Ovary (tissue), 3 donors: ENCODE results near the gene KAT14.

Experiments
- CTCF ChIP-seq, 3 donors: fragments of 450-650 bp in 2 of 3; fragments of 200-600 bp in 1 of 3; IDR thresholded peaks; one replicate each; pipeline versions ENCODE4 v1.5.1 to v1.8.0; 2016 to 2022; ENCODE audit warnings: antibody characterized with exemption in 3 of 3, mild to moderate bottlenecking in 1 of 3
- POLR2A ChIP-seq: fragments of 450-650 bp; IDR thresholded peaks from one replicate; pipeline ENCODE4 v1.6.1; 2017; ENCODE audit warnings: antibody characterized with exemption, mild to moderate bottlenecking, moderate library complexity
- donor health status: DM: no; HTN: no; CAD: no.

GRCh38 chr20:18223409-18223808 is 85.7 kb downstream of the KAT14 start:
- TF ChIP-seq POLR2A (no peak), CTCF (IDR thresholded peaks at IDR 0.05) (no peak)
